GM21423 (cell line): ENCODE results near the gene SPIRE2.
A peak's percentile ranks its signal among the peaks of the same experiment; 100 is the strongest.
"Not testable (repeated sequence)": the region's sequence is repeated elsewhere in the genome, so short reads cannot be mapped to it uniquely, and the experiment has no call there.

ENCODE experiments used
- ATAC-seq: cut with Tn5 transposase; IDR thresholded peaks from one replicate; pipeline ENCODE4 v1.9.1; 2021; ENCODE audit warnings: mild to moderate bottlenecking, moderate library complexity; ENCODE audit not compliant: unreplicated experiment

SPIRE2 gene

GRCh38 chr16:89828199-89828869, at the start of gene SPIRE2:
TSS of gene SPIRE2 (plus strand) at chr16:89828475. CDS start at chr16:89828551, 76 bp downstream.
- peak; percentile 62 for ATAC-seq

GRCh38 chr16:89779231-89779908, 48.9 kb upstream of the SPIRE2 start:
- no peak for ATAC-seq

- no peak for ATAC-seq
Measured at GRCh38 chr16:89779909-89780305, 48.4 kb upstream of the SPIRE2 start.

- no peak for ATAC-seq
Measured at GRCh38 chr16:89782489-89782888, 45.8 kb upstream of the SPIRE2 start.

GRCh38 chr16:89783952-89784351, 44.3 kb upstream of the SPIRE2 start:
- not testable (repeated sequence) for ATAC-seq

GRCh38 chr16:89784406-89784805, 43.9 kb upstream of the SPIRE2 start:
- no peak for ATAC-seq

- ATAC-seq = no peak
Measured at GRCh38 chr16:89785523-89786155, 42.6 kb upstream of the SPIRE2 start.

- no peak for ATAC-seq
Measured at GRCh38 chr16:89786474-89787364, 41.6 kb upstream of the SPIRE2 start.

- ATAC-seq = no peak
Measured at GRCh38 chr16:89787365-89787805, 40.9 kb upstream of the SPIRE2 start.

GRCh38 chr16:89791278-89791995, 36.8 kb upstream of the SPIRE2 start:
- no peak for ATAC-seq

- ATAC-seq = not testable (repeated sequence)
Measured at GRCh38 chr16:89793092-89793491, 35.2 kb upstream of the SPIRE2 start.

GRCh38 chr16:89793955-89794354, 34.3 kb upstream of the SPIRE2 start:
- ATAC-seq = no peak

- ATAC-seq = no peak
Measured at GRCh38 chr16:89795676-89796075, 32.6 kb upstream of the SPIRE2 start.

- no peak for ATAC-seq
Measured at GRCh38 chr16:89796104-89796503, 32.2 kb upstream of the SPIRE2 start.

GRCh38 chr16:89798126-89798525, 30.1 kb upstream of the SPIRE2 start:
- no peak for ATAC-seq

- ATAC-seq = no peak
Measured at GRCh38 chr16:89798832-89799370, 29.4 kb upstream of the SPIRE2 start.

- ATAC-seq = no peak
Measured at GRCh38 chr16:89801800-89802199, 26.5 kb upstream of the SPIRE2 start.

GRCh38 chr16:89805136-89805905, 23.0 kb upstream of the SPIRE2 start:
- no peak for ATAC-seq

GRCh38 chr16:89806589-89807193, 21.6 kb upstream of the SPIRE2 start:
- not testable (repeated sequence) for ATAC-seq
